ENCODE results near the gene MLLT10. TPM values are rescaled to one million over a fixed set of nuclear protein-coding genes. Genes with fewer than 3 reads are reported as not detected.

MLLT10 gene
- total RNA-seq, 4 donors from 2014 or later = 42.8 to 283 (median 48.5) TPM

DNA sequence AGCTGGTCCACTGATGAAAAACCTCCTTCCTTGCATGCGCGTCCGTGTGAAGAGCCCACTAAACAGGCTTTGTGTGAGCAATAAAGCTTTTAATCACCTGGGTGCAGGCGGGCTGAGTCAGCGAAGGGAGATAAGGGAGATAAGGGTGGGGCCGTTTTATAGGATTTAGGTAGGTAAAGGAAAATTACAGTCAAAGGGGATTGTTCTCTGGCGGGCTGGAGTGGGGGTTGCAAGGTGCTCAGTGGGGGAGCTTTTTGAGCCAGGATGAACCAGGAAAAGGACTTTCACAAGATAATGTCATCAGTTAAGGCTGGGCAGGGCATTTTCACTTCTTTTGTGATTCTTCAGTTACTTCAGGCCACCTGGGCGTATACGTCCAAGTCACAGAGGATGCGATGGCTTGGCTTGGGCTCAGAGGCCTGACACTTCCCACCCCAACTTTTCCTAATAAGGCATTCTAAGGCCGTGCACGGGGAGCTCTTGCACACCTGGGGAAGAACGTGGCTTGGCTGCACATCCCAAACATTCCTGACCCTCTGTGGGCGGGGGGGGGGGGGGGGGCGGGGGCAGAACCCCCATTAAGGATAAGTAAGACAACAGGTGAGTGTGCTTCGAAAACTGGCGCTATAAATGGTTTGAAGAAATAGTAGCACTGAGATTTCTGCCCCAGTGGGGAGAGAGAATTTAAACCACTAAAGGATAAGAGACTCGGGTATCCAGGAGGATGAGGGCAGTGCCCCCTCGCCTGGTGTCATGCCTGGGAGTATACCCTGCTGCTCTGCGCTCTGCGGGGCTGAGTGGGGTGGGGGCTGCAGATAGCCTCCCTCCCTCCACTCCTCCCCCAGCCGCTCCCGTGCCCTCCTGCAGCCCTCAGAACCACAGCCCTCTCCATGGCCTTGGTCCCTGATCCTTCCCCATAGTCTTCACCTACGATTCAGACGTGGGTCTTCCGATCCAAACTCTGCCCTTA lies 217.6 kb downstream of the MLLT10 start:
- intact Hi-C loops (cut with DNase I; ENCODE audit: low total_unique reads) = no loop called here
- WGBS, 2 donors = 64 to 66% methylated on average over 25 of the region's 26 CpGs
- TF ChIP-seq POLR2A (IDR thresholded peaks at IDR 0.05) = no peak
- TF ChIP-seq, protein P1, sequence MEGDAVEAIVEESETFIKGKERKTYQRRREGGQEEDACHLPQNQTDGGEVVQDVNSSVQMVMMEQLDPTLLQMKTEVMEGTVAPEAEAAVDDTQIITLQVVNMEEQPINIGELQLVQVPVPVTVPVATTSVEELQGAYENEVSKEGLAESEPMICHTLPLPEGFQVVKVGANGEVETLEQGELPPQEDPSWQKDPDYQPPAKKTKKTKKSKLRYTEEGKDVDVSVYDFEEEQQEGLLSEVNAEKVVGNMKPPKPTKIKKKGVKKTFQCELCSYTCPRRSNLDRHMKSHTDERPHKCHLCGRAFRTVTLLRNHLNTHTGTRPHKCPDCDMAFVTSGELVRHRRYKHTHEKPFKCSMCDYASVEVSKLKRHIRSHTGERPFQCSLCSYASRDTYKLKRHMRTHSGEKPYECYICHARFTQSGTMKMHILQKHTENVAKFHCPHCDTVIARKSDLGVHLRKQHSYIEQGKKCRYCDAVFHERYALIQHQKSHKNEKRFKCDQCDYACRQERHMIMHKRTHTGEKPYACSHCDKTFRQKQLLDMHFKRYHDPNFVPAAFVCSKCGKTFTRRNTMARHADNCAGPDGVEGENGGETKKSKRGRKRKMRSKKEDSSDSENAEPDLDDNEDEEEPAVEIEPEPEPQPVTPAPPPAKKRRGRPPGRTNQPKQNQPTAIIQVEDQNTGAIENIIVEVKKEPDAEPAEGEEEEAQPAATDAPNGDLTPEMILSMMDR (IDR thresholded peaks at IDR 0.05) = no peak
- no peak overlapping the region for H3K4me3 ChIP-seq (ENCODE audit: low read depth, poor library complexity, severe bottlenecking)
- no peak for DNase-seq (ENCODE audit: low spot score in 2 of 2)

DNA sequence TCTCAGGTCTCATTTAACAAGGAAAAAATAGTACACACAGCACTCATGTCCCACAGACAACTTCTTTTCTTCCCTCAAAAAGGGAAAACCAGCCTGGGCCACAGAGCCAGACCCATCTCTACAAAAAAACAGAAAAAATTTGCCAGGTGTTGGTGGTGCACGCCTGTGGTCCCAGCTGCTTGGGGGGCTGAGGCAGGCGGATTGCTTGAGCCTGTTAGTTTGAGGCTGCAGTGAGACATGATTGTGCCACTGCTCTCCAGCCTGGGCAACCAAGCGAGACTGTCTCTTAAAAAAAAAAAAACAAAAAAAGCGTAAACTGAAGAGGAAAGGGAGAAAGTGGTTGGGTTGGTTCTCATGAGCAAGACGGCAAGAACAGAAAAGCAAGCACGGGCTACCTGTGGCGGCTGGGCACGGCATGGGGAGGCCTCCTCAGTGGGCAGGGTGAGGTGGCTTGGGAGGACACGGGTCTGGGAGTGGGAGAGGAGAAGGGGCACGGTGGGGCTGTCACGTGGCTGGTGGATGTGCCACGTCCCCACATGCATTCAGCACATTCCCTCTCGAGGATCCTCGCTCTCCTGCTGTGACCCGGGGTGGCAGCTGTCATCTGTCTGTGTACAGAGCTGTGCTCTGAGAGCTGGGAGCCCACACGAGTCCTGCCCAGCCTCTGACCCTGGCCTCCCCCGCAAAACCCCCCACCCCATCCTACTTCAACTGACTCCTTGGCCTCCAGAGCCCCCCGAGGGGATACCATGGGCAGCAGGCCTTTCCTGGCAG lies 219.7 kb downstream of the MLLT10 start:
- WGBS, 2 donors = 87 to 90% methylated on average over 18 of the region's 18 CpGs
- intact Hi-C loops (cut with DNase I; ENCODE audit: low total_unique reads) = no loop called here
- H3K4me3 ChIP-seq (ENCODE audit: low read depth, poor library complexity, severe bottlenecking) = no peak overlapping the region
- TF ChIP-seq, protein P1 (IDR thresholded peaks at IDR 0.05) = no peak
- TF ChIP-seq POLR2A (IDR thresholded peaks at IDR 0.05) = no peak
- peak in 1 of 2 donors; percentile 83 for DNase-seq (ENCODE audit: low spot score in 2 of 2)

DNA sequence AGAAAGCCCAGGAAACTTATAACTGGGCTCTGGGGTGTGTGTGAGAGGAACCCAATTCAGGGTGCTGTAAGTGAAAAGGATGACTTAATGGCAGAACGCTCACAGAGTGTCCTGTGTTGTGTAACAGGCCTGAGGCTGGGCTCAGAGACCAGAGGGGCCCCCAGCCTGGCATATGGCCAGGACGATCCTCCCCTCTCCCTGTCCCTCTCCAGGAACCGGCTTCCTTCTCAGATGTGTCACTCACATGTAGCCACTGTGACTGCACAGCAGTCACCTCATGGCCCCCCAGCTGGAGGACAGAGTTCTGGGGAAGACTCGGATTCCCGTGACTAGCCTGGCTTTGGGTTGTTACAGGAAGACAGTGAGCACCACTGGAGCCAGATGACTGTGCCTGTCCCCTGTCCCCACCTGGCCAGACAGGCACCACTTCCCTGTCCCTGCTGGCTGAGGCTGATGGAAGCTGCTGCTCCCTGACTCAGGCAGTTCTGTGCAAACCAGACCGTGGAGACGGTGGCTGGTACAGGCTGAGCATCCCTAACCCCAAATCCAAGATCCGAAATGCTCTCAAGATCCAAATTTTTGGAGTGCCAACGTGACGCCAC lies 220.5 kb downstream of the MLLT10 start:
- no peak for TF ChIP-seq POLR2A (IDR thresholded peaks at IDR 0.05)
- TF ChIP-seq, protein P1 (IDR thresholded peaks at IDR 0.05) = no peak
- WGBS, 2 donors = 83 to 87% methylated on average over 9 of the region's 10 CpGs
- DNase-seq (ENCODE audit: low spot score in 2 of 2) = peak in 1 of 2 donors; percentile 81

DNA sequence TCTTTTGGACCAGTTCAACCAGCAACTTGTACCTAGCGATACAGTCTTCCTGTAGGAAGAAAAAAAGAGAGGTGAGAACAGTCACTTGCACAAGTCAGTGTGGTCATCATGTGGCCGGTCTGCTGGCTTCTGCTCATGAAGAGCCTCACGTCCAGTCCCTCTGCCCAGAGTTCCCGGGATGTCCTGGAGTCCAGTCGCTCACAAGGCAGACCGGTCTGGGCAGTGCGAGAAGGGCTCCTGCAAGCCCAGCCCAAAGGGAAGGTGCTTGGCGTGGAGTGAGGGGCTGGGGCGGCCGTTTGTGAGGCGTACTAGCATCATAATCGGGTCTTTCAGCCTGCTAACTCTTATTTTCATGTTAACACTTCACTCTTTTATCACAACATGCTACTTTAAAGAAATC lies 222.7 kb downstream of the MLLT10 start:
- TF ChIP-seq, protein P1 (IDR thresholded peaks at IDR 0.05) = no peak
- no peak for TF ChIP-seq POLR2A (IDR thresholded peaks at IDR 0.05)
- peak in 1 of 2 donors; percentile 79 for DNase-seq (ENCODE audit: low spot score in 2 of 2)
- 94% methylated on average over 12 of the region's 12 CpGs for WGBS, 2 donors
- no peak overlapping the region for H3K4me3 ChIP-seq (ENCODE audit: low read depth, poor library complexity, severe bottlenecking)
- intact Hi-C loops (cut with DNase I; ENCODE audit: low total_unique reads) = no loop called here

More for the DNA sequence above, 220.5 kb downstream of the MLLT10 start:
- intact Hi-C loops (cut with DNase I; ENCODE audit: low total_unique reads) = no loop called here
- no peak overlapping the region for H3K4me3 ChIP-seq (ENCODE audit: low read depth, poor library complexity, severe bottlenecking)

DNA sequence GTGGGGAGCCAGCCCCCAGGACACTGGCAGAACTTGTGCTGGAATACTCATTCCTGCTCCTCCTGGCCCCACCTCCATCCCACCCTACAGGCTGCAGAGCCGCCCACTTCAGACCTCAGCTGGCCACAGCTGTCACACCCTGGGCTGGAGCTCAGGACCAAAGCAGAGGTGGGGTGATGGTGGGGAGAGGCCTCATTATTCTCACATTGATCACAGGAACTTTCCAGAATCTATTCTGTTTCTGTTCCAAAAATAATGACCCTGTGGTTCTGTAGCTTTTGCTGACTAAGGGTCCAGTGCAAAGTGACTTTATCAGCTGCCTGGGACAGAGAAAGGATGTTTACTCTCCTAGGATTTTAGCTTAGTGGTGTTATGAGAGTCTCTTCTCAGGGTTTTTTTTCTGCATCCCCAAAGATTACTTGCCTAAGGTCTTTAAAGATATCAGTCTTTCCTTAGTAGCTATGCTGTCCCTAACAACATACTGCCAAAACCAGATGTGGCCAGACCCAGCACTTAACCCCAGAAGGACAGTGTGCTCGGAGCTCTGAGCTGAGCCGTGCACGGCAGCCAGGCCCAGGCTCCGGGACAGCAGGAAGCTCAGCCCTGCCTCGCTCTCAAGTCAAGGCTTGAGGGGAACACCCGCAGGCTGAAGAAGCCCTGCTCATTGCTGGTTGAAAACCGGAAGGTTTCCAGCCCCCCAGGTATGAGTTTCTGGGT lies 223.3 kb downstream of the MLLT10 start:
- no peak for TF ChIP-seq POLR2A (IDR thresholded peaks at IDR 0.05)
- TF ChIP-seq, protein P1 (IDR thresholded peaks at IDR 0.05) = no peak
- 72 to 74% methylated on average over 8 of the region's 8 CpGs for WGBS, 2 donors
- intact Hi-C loops (cut with DNase I; ENCODE audit: low total_unique reads) = no loop called here
- DNase-seq (ENCODE audit: low spot score in 2 of 2) = no peak
- H3K4me3 ChIP-seq (ENCODE audit: low read depth, poor library complexity, severe bottlenecking) = no peak overlapping the region

All from lower leg skin (tissue), 4 donors.